ENCODE data around the gene ATG4B. TPM values are rescaled to one million over a fixed set of nuclear protein-coding genes. Genes with fewer than 3 reads are reported as not detected.

Gene ATG4B
- total and polyA plus RNA-seq, 2 of the 4 experiments (the other 2 are of a cell fraction), result 113 to 146 TPM

DNA sequence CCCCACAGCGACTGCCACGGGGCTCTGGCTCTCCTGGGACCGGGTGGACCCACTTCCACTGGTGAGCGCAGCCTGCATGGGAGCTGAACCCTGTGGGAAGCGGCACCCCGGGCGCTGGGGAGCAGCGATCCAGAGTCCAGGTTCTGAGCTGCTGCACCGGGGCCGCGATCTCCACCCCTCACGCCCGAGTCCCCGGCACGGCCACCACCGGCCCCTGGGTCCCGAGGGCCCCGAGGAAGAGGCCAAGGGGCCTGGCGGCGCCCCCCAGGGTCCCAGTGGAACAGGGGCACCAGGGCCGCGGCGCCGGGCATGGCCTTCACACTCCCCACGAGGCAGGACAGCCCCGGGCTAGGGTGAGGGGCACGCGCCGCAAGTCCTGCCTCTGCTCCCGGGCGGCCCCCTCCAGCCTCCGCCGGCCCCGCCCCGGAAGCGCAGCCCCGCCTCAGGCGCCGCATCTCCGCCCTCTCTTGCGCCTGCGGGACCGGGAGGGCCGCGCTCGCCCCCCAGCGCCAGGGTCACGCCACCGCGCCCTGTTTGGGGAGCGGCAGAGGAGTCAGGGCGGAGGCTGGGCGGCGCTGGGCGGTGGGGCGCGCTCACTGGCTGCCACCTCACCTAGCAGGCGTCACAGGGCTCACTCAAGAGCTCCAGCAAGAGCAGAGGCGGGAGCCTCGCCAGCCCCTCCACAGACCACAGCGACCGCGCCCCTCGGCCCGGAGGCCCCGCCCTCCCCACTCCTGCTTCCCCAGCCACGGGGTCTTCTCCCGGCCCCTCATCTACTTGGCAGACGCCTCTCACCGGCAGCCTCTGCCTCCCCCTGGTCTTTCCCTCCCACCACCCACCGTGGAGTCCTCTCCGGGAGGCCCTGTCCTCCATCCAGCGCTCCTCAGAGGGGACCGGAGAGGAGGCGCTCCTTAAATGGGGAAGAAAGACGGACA, 27.4 kb upstream of the ATG4B start:
- H3K4me3 ChIP-seq (ENCODE audit: insufficient read depth, low read depth, low read length), result peak overlapping the region; percentile 38
- in situ Hi-C loops (cut with MboI; ENCODE audit: low sequenced_read_pairs), result no loop called here
- no peak for TF ChIP-seq MXI1 (IDR thresholded peaks at IDR 0.05; ENCODE audit: borderline replicate concordance, low read depth, low read length)
- TF ChIP-seq POLR2A (IDR thresholded peaks at IDR 0.05; ENCODE audit: low read depth, low read length), result 0 out of 2 replicates have a peak, but pooled peaks have one; percentile 27
- peak; percentile 66 for TF ChIP-seq RAD21 (IDR thresholded peaks at IDR 0.05; ENCODE audit: low read length)
- peak; percentile 41; the same call in 1 of the 2 replicates for TF ChIP-seq SMC3 (IDR thresholded peaks at IDR 0.05; ENCODE audit: low read depth, low read length)
- TF ChIP-seq, protein P1, sequence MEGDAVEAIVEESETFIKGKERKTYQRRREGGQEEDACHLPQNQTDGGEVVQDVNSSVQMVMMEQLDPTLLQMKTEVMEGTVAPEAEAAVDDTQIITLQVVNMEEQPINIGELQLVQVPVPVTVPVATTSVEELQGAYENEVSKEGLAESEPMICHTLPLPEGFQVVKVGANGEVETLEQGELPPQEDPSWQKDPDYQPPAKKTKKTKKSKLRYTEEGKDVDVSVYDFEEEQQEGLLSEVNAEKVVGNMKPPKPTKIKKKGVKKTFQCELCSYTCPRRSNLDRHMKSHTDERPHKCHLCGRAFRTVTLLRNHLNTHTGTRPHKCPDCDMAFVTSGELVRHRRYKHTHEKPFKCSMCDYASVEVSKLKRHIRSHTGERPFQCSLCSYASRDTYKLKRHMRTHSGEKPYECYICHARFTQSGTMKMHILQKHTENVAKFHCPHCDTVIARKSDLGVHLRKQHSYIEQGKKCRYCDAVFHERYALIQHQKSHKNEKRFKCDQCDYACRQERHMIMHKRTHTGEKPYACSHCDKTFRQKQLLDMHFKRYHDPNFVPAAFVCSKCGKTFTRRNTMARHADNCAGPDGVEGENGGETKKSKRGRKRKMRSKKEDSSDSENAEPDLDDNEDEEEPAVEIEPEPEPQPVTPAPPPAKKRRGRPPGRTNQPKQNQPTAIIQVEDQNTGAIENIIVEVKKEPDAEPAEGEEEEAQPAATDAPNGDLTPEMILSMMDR (conservative IDR thresholded peaks at IDR 0.05; ENCODE audit: low read depth, low read length), result peak; percentile 66
- TF ChIP-seq CHD1 (IDR thresholded peaks at IDR 0.05; ENCODE audit: low read depth, low read length), result no peak
- peak; percentile 91 for TF ChIP-seq MAZ (IDR thresholded peaks at IDR 0.05; ENCODE audit: borderline replicate concordance, low read depth, low read length)
- H2BK5ac ChIP-seq (ENCODE audit: low read depth, low read length, poor library complexity, severe bottlenecking), result no peak overlapping the region
- H3K4me1 ChIP-seq (ENCODE audit: control insufficient read depth, insufficient read depth, low read length), result peaks cover 13% of the 10 kb centered on the region
- ChIA-PET CTCF (interaction anchor here (0.6 to 1.9 kb wide), 4 partner anchors 12 to 437 kb away, joined by 3 to 4 read pairs (median 3); no protein-coding TSS in a partner anchor), POLR2A (ENCODE audit: unreplicated experiment) (no interaction called here)
- peak overlapping the region; percentile 20; the same call in 1 of the 2 replicates for H3K9ac ChIP-seq (ENCODE audit: low read depth, low read length)
- H3K27me3 ChIP-seq (ENCODE audit: control insufficient read depth, insufficient read depth, low read length), result no peaks in the 10 kb centered on the region
- no peak overlapping the region; the same call in 1 of the 2 replicates for H3K18ac ChIP-seq (ENCODE audit: low read depth, low read length)
- no peak overlapping the region for H3K23ac ChIP-seq (ENCODE audit: low read depth, low read length)
- H2AFZ ChIP-seq (replicated peaks; ENCODE audit: low read length, poor library complexity), result peak overlapping the region; percentile 90
- H2BK20ac ChIP-seq (ENCODE audit: low read depth, low read length), result no peak overlapping the region
- 17% methylated on average over 44 of the region's 76 CpGs; no CpG with 5 or more reads in 1 of the 2 experiments for WGBS, 2 experiments (ENCODE audit: extremely low coverage in 2 of 2, insufficient read length in 1 of 2)
- peaks cover 10% of the 10 kb centered on the region for H4K20me1 ChIP-seq (ENCODE audit: insufficient read depth, low read length)
- dilution Hi-C loops (cut with HindIII; ENCODE audit: low sequenced_read_pairs, unreplicated experiment), result no loop called here
- BruUV-seq (replicated peaks), result no TSS peak
- peak overlapping the region; percentile 39 for H3K4me2 ChIP-seq (ENCODE audit: low read depth, low read length)
- H3K4ac ChIP-seq (ENCODE audit: low read depth, low read length), result peak overlapping the region; percentile 49; the same call in 1 of the 2 replicates
- H3K56ac ChIP-seq (ENCODE audit: extremely low read depth, insufficient read depth, low read length), result no peak overlapping the region
- intact Hi-C loops (cut with micrococcal nuclease), result loop anchor here (1.0 kb wide), 1 partner anchor 102 kb away; the partner anchor contains the start of gene STK25
- peak overlapping the region; percentile 4; the same call in 1 of the 2 replicates for H2AK5ac ChIP-seq (ENCODE audit: low read depth, low read length)
- peak overlapping the region; percentile 45; the same call in 1 of the 2 replicates for H3K14ac ChIP-seq (replicated peaks; ENCODE audit: low read depth, low read length)
- ATAC-seq (ENCODE audit: low read depth), result peak; percentile 97
- H3K36me3 ChIP-seq (ENCODE audit: control insufficient read depth, insufficient read depth, low read length), result peaks cover 13% of the 10 kb centered on the region
- no peak overlapping the region; the same call in 1 of the 2 replicates for H3K27ac ChIP-seq (ENCODE audit: insufficient read depth, low read length)
- H4K91ac ChIP-seq (ENCODE audit: insufficient read depth, low read depth, low read length), result peak overlapping the region; percentile 41; the same call in 1 of the 2 replicates
- H4K5ac ChIP-seq (ENCODE audit: low read depth, low read length), result peak overlapping the region; percentile 56; the same call in 1 of the 2 replicates
- peaks cover 37 to 69% of the 10 kb centered on the region in 2 experiments for H3K79me1 ChIP-seq (ENCODE audit: low read depth in 1 of 2, low read length in 2 of 2)
- peak overlapping the region in 1 of 2 experiments; percentile 73; a peak in 2 of 4 replicates for H4K8ac ChIP-seq (ENCODE audit: low read depth in 2 of 2, low read length in 2 of 2)
- H2AK9ac ChIP-seq (replicated peaks; ENCODE audit: low read depth, low read length, poor library complexity), result peak overlapping the region; percentile 89
- H2BK15ac ChIP-seq (ENCODE audit: low read depth, low read length), result no peak overlapping the region
- peak; percentile 62 for DNase-seq
- peaks cover 13% of the 10 kb centered on the region for H3K9me1 ChIP-seq (ENCODE audit: insufficient read depth, low read length)
- no peaks in the 10 kb centered on the region for H3K9me3 ChIP-seq (ENCODE audit: control insufficient read depth, insufficient read depth, low read length)
- H2BK120ac ChIP-seq (ENCODE audit: low read depth, low read length), result no peak overlapping the region; the same call in 1 of the 2 replicates
